Measurements from ENCODE around the gene MSGN1.

DNA sequence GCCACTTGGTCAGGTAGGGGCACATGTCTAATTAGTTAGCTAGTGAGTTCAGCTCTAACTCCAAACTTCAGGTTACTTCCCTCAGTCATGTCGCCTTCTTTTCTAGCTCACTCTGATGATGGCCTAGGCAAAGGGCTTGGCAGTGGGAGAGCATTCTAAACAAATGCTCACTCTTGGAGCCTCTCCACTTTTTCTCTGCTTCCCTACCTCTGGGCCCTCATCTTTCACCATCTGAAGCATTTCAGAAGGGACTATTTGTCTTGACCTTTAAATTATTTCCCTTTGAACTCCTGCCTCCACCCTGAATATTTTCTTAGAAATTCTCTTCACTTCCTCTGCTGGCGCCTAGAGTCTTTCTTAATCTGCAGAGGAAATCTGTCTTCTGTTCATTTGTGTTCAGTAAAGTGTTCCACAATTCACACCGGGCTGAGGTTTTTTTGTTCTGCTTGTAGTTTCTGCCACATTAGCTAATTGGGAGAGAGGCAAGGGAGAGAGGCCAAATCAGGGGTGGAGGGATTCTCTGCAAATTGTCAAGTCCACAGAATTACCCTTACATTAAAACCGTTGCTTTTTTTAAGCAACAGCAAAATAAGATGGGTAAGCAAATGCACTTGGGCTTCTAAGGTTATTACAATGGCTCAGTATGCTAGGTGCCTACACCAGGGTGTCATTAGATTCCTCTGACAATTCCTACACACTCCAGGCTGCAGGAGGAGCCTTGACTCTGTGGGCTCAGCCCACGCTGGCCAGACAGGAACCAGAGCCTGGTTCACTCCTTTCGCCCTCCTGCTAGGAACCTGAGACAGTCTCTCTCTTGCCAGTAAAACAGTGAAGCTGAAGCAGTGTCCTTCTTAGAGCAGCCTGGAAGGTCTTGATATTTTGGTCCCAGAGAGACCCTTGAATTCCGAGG lies 5.5 kb downstream of the MSGN1 start:
- TF ChIP-seq CTCF (IDR thresholded peaks at IDR 0.05) (no peak), POLR2A (IDR thresholded peaks at IDR 0.05) (no peak)
